Type B pancreatic cell (in vitro differentiated cells): ENCODE results near the gene IL36G. TPM values are rescaled to one million over a fixed set of nuclear protein-coding genes. Genes with fewer than 3 reads are reported as not detected.

Source experiments
- DNase-seq: peaks from one replicate; pipeline ENCODE4 v3.0.0; 2021; ENCODE audit warnings: mixed read lengths; ENCODE audit not compliant: unreplicated experiment; ENCODE audit errors: extremely low spot score
- H3K27ac Mint-ChIP-seq: 2 replicates; pipeline ENCODE4 v1.8.0; 2021; ENCODE audit warnings: mild to moderate bottlenecking, mixed read lengths
- H3K27me3 Mint-ChIP-seq: 2 replicates; pipeline ENCODE4 v1.8.0; 2021; ENCODE audit warnings: mixed read lengths
- H3K36me3 Mint-ChIP-seq: 2 replicates; pipeline ENCODE4 v1.8.0; 2021; ENCODE audit warnings: mixed read lengths
- H3K4me1 Mint-ChIP-seq: one replicate; pipeline ENCODE4 v1.8.0; 2021; ENCODE audit warnings: mixed read lengths; ENCODE audit not compliant: unreplicated experiment
- H3K4me3 Mint-ChIP-seq: 2 replicates; pipeline ENCODE4 v1.8.0; 2021; ENCODE audit warnings: mild to moderate bottlenecking, mixed read lengths
- H3K9me3 Mint-ChIP-seq: 2 replicates; pipeline ENCODE4 v1.8.0; 2021; ENCODE audit warnings: mixed read lengths
- total RNA-seq: library from RNA; stranded (reverse); gene quantifications from 2 replicates; pipeline ENCODE4 v1.2.1, GENCODE V29; 2021; ENCODE audit warnings: low replicate concordance
- TF ChIP-seq, protein P1 (sequence below): fragments of 200-600 bp; sonication (generic); conservative IDR thresholded peaks from 2 replicates; pipeline ENCODE4 v1.5.0; 2021; ENCODE audit warnings: antibody characterized with exemption, mild to moderate bottlenecking

The IL36G gene
- total RNA-seq, 1 donor from 2014 or later, result not detected

DNA sequence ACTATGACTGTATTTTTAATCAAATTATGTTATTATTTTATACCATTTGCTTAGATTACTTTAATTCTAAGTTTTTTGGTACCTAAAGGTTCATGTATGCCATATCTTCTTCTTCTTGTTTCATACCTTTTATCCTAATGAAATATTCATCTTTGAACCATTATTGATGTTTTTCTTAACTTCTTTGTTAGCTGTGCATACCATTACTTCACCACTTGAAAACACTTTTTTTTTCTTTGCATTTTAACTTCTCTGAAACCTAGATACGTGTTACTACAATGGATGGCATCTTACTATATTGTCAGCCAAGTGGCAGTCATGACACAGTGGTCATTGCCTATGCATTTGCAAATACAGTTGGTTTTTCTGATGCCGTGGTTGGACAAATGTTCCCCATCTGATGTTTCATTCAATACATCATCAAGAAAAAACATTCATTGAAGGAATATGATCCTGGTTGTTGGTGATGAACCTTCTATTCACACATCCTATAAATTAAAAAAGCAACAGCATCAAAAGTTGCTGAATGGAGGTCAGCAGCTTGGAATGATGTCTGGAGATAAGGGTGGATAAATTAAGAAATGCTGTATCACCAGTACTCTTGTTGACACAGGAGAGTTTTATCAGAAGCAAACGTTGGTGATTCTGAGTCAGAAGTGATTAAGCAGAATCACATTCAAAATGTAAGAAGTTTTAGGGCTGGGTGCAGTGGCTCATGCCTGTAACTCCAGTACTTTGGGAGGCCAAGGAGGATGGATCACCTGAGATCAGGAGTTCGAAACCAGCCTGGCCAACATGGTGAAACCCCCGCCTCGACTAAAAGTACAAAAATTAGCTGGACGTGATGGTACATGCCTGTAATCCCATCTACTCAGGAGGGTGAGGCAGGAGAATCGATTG, 34.9 kb downstream of the IL36G start:
- H3K4me1 Mint-ChIP-seq, result no peaks in the 10 kb centered on the region
- TF ChIP-seq, protein P1, sequence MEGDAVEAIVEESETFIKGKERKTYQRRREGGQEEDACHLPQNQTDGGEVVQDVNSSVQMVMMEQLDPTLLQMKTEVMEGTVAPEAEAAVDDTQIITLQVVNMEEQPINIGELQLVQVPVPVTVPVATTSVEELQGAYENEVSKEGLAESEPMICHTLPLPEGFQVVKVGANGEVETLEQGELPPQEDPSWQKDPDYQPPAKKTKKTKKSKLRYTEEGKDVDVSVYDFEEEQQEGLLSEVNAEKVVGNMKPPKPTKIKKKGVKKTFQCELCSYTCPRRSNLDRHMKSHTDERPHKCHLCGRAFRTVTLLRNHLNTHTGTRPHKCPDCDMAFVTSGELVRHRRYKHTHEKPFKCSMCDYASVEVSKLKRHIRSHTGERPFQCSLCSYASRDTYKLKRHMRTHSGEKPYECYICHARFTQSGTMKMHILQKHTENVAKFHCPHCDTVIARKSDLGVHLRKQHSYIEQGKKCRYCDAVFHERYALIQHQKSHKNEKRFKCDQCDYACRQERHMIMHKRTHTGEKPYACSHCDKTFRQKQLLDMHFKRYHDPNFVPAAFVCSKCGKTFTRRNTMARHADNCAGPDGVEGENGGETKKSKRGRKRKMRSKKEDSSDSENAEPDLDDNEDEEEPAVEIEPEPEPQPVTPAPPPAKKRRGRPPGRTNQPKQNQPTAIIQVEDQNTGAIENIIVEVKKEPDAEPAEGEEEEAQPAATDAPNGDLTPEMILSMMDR, result no peak
- no peak for DNase-seq
- H3K4me3 Mint-ChIP-seq, result no peak overlapping the region
- H3K36me3 Mint-ChIP-seq, result no peaks in the 10 kb centered on the region
- H3K27me3 Mint-ChIP-seq, result peaks cover 32% of the 10 kb centered on the region
- no peaks in the 10 kb centered on the region for H3K9me3 Mint-ChIP-seq
- H3K27ac Mint-ChIP-seq, result no peak overlapping the region

DNA sequence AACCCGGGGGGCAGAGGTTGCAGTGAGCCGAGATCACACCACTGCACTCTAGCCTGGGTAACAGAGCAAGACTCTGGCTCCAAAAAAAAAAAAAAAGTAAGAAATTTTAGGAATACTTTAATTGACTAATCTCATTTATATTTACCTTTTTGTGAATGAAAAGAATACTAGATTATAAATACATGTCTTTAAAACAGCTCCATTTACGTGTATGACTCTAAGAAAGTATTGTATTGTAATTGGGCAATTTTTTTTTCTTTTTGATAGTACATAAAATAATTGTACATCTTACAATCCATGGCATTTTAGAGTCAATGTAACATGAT, 35.5 kb downstream of the IL36G start:
- H3K36me3 Mint-ChIP-seq, result no peaks in the 10 kb centered on the region
- no peak overlapping the region for H3K4me3 Mint-ChIP-seq
- no peak overlapping the region for H3K27ac Mint-ChIP-seq
- H3K4me1 Mint-ChIP-seq, result no peaks in the 10 kb centered on the region
- TF ChIP-seq, protein P1, result no peak
- H3K9me3 Mint-ChIP-seq, result no peaks in the 10 kb centered on the region
- H3K27me3 Mint-ChIP-seq, result peaks cover 38% of the 10 kb centered on the region
- no peak for DNase-seq

DNA sequence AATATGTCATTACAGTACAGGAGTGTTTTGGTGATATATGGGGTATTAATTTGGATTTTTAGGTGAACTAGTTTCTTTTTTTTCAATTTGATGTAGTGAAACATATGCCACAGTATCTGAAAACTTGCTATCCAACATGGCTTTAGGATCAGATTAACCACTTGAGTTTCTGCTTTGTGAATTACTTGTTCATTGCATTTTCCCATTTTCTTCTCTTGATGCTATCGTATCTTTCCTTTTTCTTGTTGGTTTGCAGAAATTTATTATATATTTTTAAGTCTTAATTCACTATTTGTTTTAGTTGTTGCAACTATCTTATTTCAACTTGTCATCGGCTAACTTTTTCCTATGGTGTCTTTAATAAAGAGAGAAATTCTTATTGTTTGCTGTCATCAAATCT, 36.3 kb downstream of the IL36G start:
- H3K4me3 Mint-ChIP-seq, result no peak overlapping the region
- TF ChIP-seq, protein P1, result no peak
- H3K9me3 Mint-ChIP-seq, result no peaks in the 10 kb centered on the region
- no peaks in the 10 kb centered on the region for H3K36me3 Mint-ChIP-seq
- peaks cover 46% of the 10 kb centered on the region for H3K27me3 Mint-ChIP-seq
- no peaks in the 10 kb centered on the region for H3K4me1 Mint-ChIP-seq
- no peak for DNase-seq
- H3K27ac Mint-ChIP-seq, result no peak overlapping the region

- DNase-seq, result no peak
- peaks cover 51% of the 10 kb centered on the region for H3K27me3 Mint-ChIP-seq
- no peak overlapping the region for H3K4me3 Mint-ChIP-seq
- no peaks in the 10 kb centered on the region for H3K36me3 Mint-ChIP-seq
- H3K4me1 Mint-ChIP-seq, result no peaks in the 10 kb centered on the region
- no peak overlapping the region for H3K27ac Mint-ChIP-seq
- TF ChIP-seq, protein P1, result no peak
- no peaks in the 10 kb centered on the region for H3K9me3 Mint-ChIP-seq
Measured at GRCh38 chr2:113015042-113015441, 37.2 kb downstream of the IL36G start.

GRCh38 chr2:113015655-113016054, 37.8 kb downstream of the IL36G start:
- H3K4me1 Mint-ChIP-seq, result no peaks in the 10 kb centered on the region
- no peak for DNase-seq
- no peak overlapping the region for H3K4me3 Mint-ChIP-seq
- no peaks in the 10 kb centered on the region for H3K36me3 Mint-ChIP-seq
- TF ChIP-seq, protein P1, result no peak
- no peak overlapping the region for H3K27ac Mint-ChIP-seq
- peaks cover 48% of the 10 kb centered on the region for H3K27me3 Mint-ChIP-seq
- no peaks in the 10 kb centered on the region for H3K9me3 Mint-ChIP-seq
